ENCODE results near the gene CATSPER1. TPM values are rescaled to one million over a fixed set of nuclear protein-coding genes. Genes with fewer than 3 reads are reported as not detected.

Gene CATSPER1
- polyA plus RNA-seq, 1 experiment: 0.25 TPM

- no peak for DNase-seq (ENCODE audit: low read depth, low spot score)
- H3K4me3 ChIP-seq (ENCODE audit: low read depth, low read length): no peak overlapping the region
- ChIA-PET CTCF (no interaction called here), POLR2A (interaction anchor here (1.2 kb wide), 1 partner anchor 156 kb away, joined by 3 read pairs; no protein-coding TSS in a partner anchor)
- no peak overlapping the region for H3K27ac ChIP-seq (ENCODE audit: low read depth, low read length)
- no peaks in the 10 kb centered on the region; the same call in 1 of the 2 replicates for H3K9me3 ChIP-seq (ENCODE audit: control insufficient read depth, insufficient read depth, low read length)
- TF ChIP-seq, protein P1, sequence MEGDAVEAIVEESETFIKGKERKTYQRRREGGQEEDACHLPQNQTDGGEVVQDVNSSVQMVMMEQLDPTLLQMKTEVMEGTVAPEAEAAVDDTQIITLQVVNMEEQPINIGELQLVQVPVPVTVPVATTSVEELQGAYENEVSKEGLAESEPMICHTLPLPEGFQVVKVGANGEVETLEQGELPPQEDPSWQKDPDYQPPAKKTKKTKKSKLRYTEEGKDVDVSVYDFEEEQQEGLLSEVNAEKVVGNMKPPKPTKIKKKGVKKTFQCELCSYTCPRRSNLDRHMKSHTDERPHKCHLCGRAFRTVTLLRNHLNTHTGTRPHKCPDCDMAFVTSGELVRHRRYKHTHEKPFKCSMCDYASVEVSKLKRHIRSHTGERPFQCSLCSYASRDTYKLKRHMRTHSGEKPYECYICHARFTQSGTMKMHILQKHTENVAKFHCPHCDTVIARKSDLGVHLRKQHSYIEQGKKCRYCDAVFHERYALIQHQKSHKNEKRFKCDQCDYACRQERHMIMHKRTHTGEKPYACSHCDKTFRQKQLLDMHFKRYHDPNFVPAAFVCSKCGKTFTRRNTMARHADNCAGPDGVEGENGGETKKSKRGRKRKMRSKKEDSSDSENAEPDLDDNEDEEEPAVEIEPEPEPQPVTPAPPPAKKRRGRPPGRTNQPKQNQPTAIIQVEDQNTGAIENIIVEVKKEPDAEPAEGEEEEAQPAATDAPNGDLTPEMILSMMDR (IDR thresholded peaks at IDR 0.05; ENCODE audit: low read depth, low read length): no peak
- peaks cover 3% of the 10 kb centered on the region for H3K27me3 ChIP-seq (ENCODE audit: control insufficient read depth, insufficient read depth, low read length)
Measured at GRCh38 chr11:66016793-66017177, 9.5 kb downstream of the CATSPER1 start.

GRCh38 chr11:66015936-66016792 is 10.1 kb downstream of the CATSPER1 start:
- Histone ChIP-seq H3K27me3 (ENCODE audit: control insufficient read depth, insufficient read depth, low read length) (peaks cover 3% of the 10 kb centered on the region), H3K27ac (ENCODE audit: low read depth, low read length) (peak overlapping the region; percentile 21), H3K4me3 (ENCODE audit: low read depth, low read length) (no peak overlapping the region), H3K9me3 (ENCODE audit: control insufficient read depth, insufficient read depth, low read length) (no peaks in the 10 kb centered on the region; the same call in 1 of the 2 replicates)
- DNase-seq (ENCODE audit: low read depth, low spot score): no peak
- ChIA-PET POLR2A (interaction anchor here (1.2 kb wide), 1 partner anchor 155 kb away, joined by 3 read pairs; no protein-coding TSS in a partner anchor), CTCF (no interaction called here)
- TF ChIP-seq, protein P1 (IDR thresholded peaks at IDR 0.05; ENCODE audit: low read depth, low read length): no peak

GRCh38 chr11:66015454-66015881 is 10.8 kb downstream of the CATSPER1 start:
- no peak for DNase-seq (ENCODE audit: low read depth, low spot score)
- CTCF ChIA-PET: no interaction called here

DNA sequence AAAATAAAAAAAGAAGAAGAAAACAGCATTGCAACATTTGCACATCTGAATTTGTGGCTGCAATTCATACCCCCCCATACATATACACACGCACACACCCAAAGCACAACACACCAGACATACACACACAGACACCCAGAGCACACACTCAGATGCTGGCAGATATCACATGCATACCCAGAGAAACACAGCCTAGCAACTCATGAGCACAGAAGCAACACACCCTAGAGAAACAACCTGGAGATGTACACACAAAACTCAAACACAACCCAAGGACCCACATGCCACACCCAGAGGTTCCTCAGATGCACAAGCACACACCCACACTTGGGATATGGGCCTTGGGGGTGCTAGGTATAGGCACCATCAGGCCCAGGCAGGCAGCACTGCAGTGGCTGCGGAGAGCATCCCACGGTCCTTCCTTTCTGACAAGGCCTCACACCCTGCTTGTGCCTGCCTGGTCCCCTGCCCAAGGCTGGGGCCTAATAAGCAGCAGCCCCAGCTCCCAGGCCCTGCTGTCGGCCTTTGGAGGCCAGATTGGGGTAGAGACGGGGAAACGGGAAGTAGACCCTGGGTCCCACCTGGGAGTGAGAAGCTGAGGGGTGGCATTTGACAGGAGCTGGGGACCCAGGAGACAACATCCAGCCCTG is 11.3 kb downstream of the CATSPER1 start:
- ChIA-PET CTCF (interaction anchor here (0.7 kb wide), 1 partner anchor 31 kb away, joined by 3 read pairs; no protein-coding TSS in a partner anchor), POLR2A (no interaction called here)
- TF ChIP-seq, protein P1 (IDR thresholded peaks at IDR 0.05; ENCODE audit: low read depth, low read length): no peak
- DNase-seq (ENCODE audit: low read depth, low spot score): no peak
- Histone ChIP-seq H3K27ac (ENCODE audit: low read depth, low read length) (peak overlapping the region; percentile 31), H3K4me3 (ENCODE audit: low read depth, low read length) (no peak overlapping the region), H3K27me3 (ENCODE audit: control insufficient read depth, insufficient read depth, low read length) (peaks cover 3% of the 10 kb centered on the region), H3K9me3 (ENCODE audit: control insufficient read depth, insufficient read depth, low read length) (no peaks in the 10 kb centered on the region; the same call in 1 of the 2 replicates)

More at GRCh38 chr11:66015454-66015881, 10.8 kb downstream of the CATSPER1 start:
- TF ChIP-seq, protein P1 (IDR thresholded peaks at IDR 0.05; ENCODE audit: low read depth, low read length): no peak
- H3K4me3 ChIP-seq (ENCODE audit: low read depth, low read length): no peak overlapping the region
- H3K27ac ChIP-seq (ENCODE audit: low read depth, low read length): peak overlapping the region; percentile 31
- no peaks in the 10 kb centered on the region; the same call in 1 of the 2 replicates for H3K9me3 ChIP-seq (ENCODE audit: control insufficient read depth, insufficient read depth, low read length)
- peaks cover 3% of the 10 kb centered on the region for H3K27me3 ChIP-seq (ENCODE audit: control insufficient read depth, insufficient read depth, low read length)
- POLR2A ChIA-PET: no interaction called here

Data from AG04450 (cell line).